Psoas muscle (tissue), 8 donors: ENCODE results near the gene CEP126. TPM values are rescaled to one million over a fixed set of nuclear protein-coding genes. Genes with fewer than 3 reads are reported as not detected.

Experiments
- ATAC-seq, 4 donors: fragments of 200-7000 bp; cut with Tn5 transposase; one replicate each; pipeline ENCODE4 v1.9.1; 2020; ENCODE audit warnings: moderate library complexity in 3 of 4, mild to moderate bottlenecking in 2 of 4
- DNase-seq, 2 donors: peaks; one replicate each; pipeline ENCODE4 v3.0.0-alpha.2; 2020
- H3K27ac ChIP-seq: fragments of 200-600 bp; one replicate; pipeline ENCODE4 v1.8.0; 2022
- H3K27me3 ChIP-seq, 3 donors: fragments of 200-600 bp in 1 of 3; one replicate each; pipeline versions ENCODE4 v1.6.1 to v1.8.0; 2013 to 2022; ENCODE audit warnings: low read length in 2 of 3, mild to moderate bottlenecking in 2 of 3, moderate library complexity in 1 of 3; ENCODE audit not compliant: insufficient read depth in 3 of 3
- H3K36me3 ChIP-seq, 2 donors: fragments of 200-600 bp in 1 of 2; one replicate each; pipeline versions ENCODE4 v1.6.1 to v1.8.0; 2013 to 2022; ENCODE audit warnings: low read depth in 1 of 2, mild to moderate bottlenecking in 1 of 2, moderate library complexity in 1 of 2; ENCODE audit not compliant: insufficient read depth in 1 of 2
- H3K4me1 ChIP-seq: fragments of 200-600 bp; one replicate; pipeline ENCODE4 v1.8.0; 2022
- H3K4me3 ChIP-seq: fragments of 200-600 bp; one replicate; pipeline ENCODE4 v1.8.0; 2022; ENCODE audit warnings: mild to moderate bottlenecking
- H3K9me3 ChIP-seq: fragments of 200-600 bp; one replicate; pipeline ENCODE4 v1.8.0; 2022
- WGBS, 3 donors: extraction: QIAGEN DNeasy Blood & Tissue Kit; methylation state at CpG; one replicate each; pipeline versions ENCODE4 v1.1.6 to v1.1.7; 2013; 5-methylcytosine and 5-hydroxymethylcytosine counted together
- intact Hi-C, 2 donors: fragments of 100-400 bp; cut with DNase I; formaldehyde crosslinking; loops; one replicate each; pipeline versions ENCODE4 v1.11.0 to v1.14.2; 2022
- polyA plus RNA-seq, 3 donors: library from polyadenylated mRNA; stranded (reverse); fragments of 200-250 nt; gene quantifications; one replicate each; pipeline ENCODE4 v1.2.3, GENCODE V29; 2013
- total RNA-seq, 4 donors: library from RNA; stranded (reverse); fragmentation: NEBNext Ultra II Directional in 2 of 4; extraction: Animal tissue kit (Norgen Biotek cat#: 25700) in 2 of 4; gene quantifications; one replicate each; pipeline versions ENCODE4 v1.2.1 to v1.2.4, GENCODE V29; 2021 to 2023
- TF ChIP-seq, protein P1 (sequence below): fragments of 200-600 bp; IDR thresholded peaks from one replicate; pipeline ENCODE4 v1.8.0; 2022; ENCODE audit warnings: antibody characterized with exemption
- donor health status: healthy with polysubstance abuse.
- donor health status: DM: no; HTN: no; CAD: no; lungs with moderate emphysema.
- donor health status: Bipolar disorder and iron deficiency.
- donor health status: healthy.
- donor health status: DM: yes; HTN: yes; CAD: no.
- donor health status: DM: no; HTN: no; CAD: no.
- donor health status: DM: no; HTN: no; CAD: no.
- donor health status: DM: yes; HTN: yes; CAD: no.

The CEP126 gene
- total and polyA plus RNA-seq, 7 donors, result 0.12 to 1.2 (median 0.46) TPM

GRCh38 chr11:101996111-101996510 is 81.3 kb downstream of the CEP126 start:
- ATAC-seq (no peak), DNase-seq (no peak)
- TF ChIP-seq, protein P1, sequence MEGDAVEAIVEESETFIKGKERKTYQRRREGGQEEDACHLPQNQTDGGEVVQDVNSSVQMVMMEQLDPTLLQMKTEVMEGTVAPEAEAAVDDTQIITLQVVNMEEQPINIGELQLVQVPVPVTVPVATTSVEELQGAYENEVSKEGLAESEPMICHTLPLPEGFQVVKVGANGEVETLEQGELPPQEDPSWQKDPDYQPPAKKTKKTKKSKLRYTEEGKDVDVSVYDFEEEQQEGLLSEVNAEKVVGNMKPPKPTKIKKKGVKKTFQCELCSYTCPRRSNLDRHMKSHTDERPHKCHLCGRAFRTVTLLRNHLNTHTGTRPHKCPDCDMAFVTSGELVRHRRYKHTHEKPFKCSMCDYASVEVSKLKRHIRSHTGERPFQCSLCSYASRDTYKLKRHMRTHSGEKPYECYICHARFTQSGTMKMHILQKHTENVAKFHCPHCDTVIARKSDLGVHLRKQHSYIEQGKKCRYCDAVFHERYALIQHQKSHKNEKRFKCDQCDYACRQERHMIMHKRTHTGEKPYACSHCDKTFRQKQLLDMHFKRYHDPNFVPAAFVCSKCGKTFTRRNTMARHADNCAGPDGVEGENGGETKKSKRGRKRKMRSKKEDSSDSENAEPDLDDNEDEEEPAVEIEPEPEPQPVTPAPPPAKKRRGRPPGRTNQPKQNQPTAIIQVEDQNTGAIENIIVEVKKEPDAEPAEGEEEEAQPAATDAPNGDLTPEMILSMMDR, result no peak
- intact Hi-C loops, result no loop called here
- no peaks in the 10 kb centered on the region for H3K9me3 ChIP-seq
- no peaks in the 10 kb centered on the region for H3K4me1 ChIP-seq
- H3K4me3 ChIP-seq, result no peak overlapping the region
- H3K27me3 ChIP-seq, result no peaks in the 10 kb centered on the region
- no peak overlapping the region for H3K27ac ChIP-seq
- WGBS, 3 donors, result 80 to 90% (median 82%) methylated on average over 4 of the region's 4 CpGs
- H3K36me3 ChIP-seq, result no peaks in the 10 kb centered on the region

DNA sequence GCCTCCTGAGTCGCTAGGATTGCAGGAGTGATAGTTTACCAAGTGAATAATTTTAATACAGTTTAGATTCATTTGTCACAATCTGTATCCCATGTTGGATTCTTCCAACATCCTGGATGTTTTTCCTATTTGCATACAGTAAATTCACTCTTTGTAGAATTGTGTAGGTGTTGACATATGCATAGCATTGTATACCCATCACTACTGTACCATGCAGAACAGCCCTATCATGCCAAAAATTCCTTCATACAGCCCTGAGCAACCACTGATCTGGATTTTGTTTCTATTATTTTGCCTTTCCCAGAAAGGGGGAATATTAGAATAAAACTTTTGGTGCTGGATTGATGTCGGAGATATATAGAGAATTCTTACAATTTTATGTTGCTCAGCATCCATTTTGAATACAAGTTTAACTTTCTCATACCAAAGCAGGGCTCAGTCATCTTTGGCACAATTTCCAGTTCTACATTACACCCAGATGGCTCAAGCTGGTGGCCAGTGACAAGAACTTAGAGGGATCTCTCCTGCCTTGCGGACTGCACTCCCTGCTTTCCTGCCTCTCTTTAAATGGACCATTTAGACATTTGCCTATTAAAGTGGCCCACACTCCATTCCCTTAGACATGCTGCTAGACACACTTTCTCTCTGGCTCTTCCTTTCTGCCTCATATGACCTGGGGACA is 87.0 kb downstream of the CEP126 start:
- H3K27me3 ChIP-seq, result no peaks in the 10 kb centered on the region
- no peaks in the 10 kb centered on the region for H3K9me3 ChIP-seq
- no peaks in the 10 kb centered on the region for H3K36me3 ChIP-seq
- 92 to 95% (median 92%) methylated on average over 3 of the region's 3 CpGs for WGBS, 3 donors
- H3K4me1 ChIP-seq, result no peaks in the 10 kb centered on the region
- ATAC-seq (no peak), DNase-seq (no peak)
- TF ChIP-seq, protein P1, result no peak
- H3K27ac ChIP-seq, result no peak overlapping the region
- no peak overlapping the region for H3K4me3 ChIP-seq
- intact Hi-C loops, result loop anchor here in 1 of 2 donors (10.0 kb wide), 2 partner anchors 87 to 547 kb away; partner anchors contain the start of genes ANGPTL5 and CEP126

DNA sequence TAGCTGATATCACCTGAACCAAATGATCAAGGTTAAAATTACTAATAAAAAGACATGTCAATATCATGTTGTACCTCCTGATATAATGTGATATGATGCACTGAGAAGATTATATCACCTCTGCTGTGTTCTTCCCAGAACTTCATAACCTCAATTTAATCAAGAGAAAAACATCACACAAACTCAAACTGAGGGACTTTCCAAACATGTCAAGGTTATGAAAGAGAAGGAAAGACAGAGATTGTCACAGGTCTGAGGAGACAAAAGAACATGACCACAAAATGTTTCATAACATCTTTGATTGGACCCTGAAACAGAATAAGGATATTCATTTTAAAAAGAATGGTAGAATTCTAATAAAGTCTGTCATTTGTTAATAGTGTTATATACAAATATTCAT is 89.4 kb downstream of the CEP126 start:
- TF ChIP-seq, protein P1, result no peak

DNA sequence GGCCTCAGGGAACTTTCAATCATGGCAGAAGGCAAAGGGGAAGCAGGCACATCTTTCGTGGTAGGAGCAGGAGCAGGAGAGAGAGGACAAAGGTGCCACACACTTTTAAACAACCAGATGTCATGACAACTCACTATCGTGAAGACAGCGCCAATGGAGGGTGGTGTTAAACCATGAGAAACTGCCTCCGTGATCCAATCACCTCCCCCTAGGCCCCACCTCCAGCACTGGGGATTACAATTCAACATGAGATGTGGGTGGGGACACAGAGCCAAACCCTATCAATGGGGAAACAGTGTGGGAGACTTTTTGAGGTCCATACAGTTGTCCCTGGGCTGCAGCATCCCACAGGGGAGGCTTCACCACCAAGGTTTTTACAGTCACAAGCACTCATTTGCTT is 90.5 kb downstream of the CEP126 start:
- H3K4me3 ChIP-seq, result no peak overlapping the region
- no peak overlapping the region for H3K27ac ChIP-seq
- ATAC-seq, result no peak
- 66 to 76% (median 71%) methylated on average over 4 of the region's 4 CpGs for WGBS, 3 donors
- H3K9me3 ChIP-seq, result no peaks in the 10 kb centered on the region
- H3K36me3 ChIP-seq, result no peaks in the 10 kb centered on the region
- TF ChIP-seq, protein P1, result no peak
- intact Hi-C loops, result loop anchor here in 1 of 2 donors (10.0 kb wide), 2 partner anchors 91 to 551 kb away; partner anchors contain the start of genes ANGPTL5 and CEP126
- no peaks in the 10 kb centered on the region for H3K27me3 ChIP-seq
- no peak for DNase-seq
- H3K4me1 ChIP-seq, result no peaks in the 10 kb centered on the region

More for the DNA sequence above, 89.4 kb downstream of the CEP126 start:
- intact Hi-C loops, result loop anchor here in 1 of 2 donors (10.0 kb wide), 2 partner anchors 89 to 549 kb away; partner anchors contain the start of genes ANGPTL5 and CEP126
- no peak for ATAC-seq
- Histone ChIP-seq H3K27me3 (no peaks in the 10 kb centered on the region), H3K27ac (no peak overlapping the region), H3K36me3 (no peaks in the 10 kb centered on the region), H3K4me3 (no peak overlapping the region), H3K9me3 (no peaks in the 10 kb centered on the region), H3K4me1 (no peaks in the 10 kb centered on the region)
- no peak for DNase-seq
